Lung microvascular endothelial cell (primary cell): ENCODE results near the gene THBS3. TPM values are rescaled to one million over a fixed set of nuclear protein-coding genes. Genes with fewer than 3 reads are reported as not detected.
A peak's percentile ranks its signal among the peaks of the same experiment; 100 is the strongest.
"Not testable (repeated sequence)": the region's sequence is repeated elsewhere in the genome, so short reads cannot be mapped to it uniquely, and the experiment has no call there.

ENCODE experiments used
- DNase-seq, 2 donors: peaks; one replicate each; pipeline versions ENCODE4 v3.0.0 to v3.0.0-alpha.2; 2010; ENCODE audit warnings: low read depth in 2 of 2
- total RNA-seq: library from RNA; depleted of rRNA; stranded (reverse); fragments of >200 nt; gene quantifications from 2 replicates; pipeline ENCODE4 v1.2.1, GENCODE V29; 2014

Gene THBS3
- total RNA-seq, result 7.9 and 9.2 TPM in 2 replicates

GRCh38 chr1:155207806-155208540, at the start of gene THBS3:
TSS of gene THBS3 (minus strand) at chr1:155207897. CDS start at chr1:155207876, 21 bp downstream.
- peak; percentile 44 to 75 for DNase-seq

- DNase-seq, result no peak
Measured at GRCh38 chr1:155256058-155256852, 48.6 kb upstream of the THBS3 start.

- peak; percentile 86 to 89 for DNase-seq
Measured at GRCh38 chr1:155255243-155256007, 47.7 kb upstream of the THBS3 start, which contains the start of gene ENTREP3. TSS of gene ENTREP3 (minus strand) at chr1:155255483. CDS start at chr1:155254877, 606 bp downstream.

GRCh38 chr1:155254714-155255242, 47.1 kb upstream of the THBS3 start:
- DNase-seq, result peak; percentile 19 to 22

- DNase-seq, result no peak
Measured at GRCh38 chr1:155254228-155254713, 46.6 kb upstream of the THBS3 start.

- DNase-seq, result peak in 1 of 2 donors; percentile 25
Measured at GRCh38 chr1:155253797-155254196, 46.1 kb upstream of the THBS3 start.

GRCh38 chr1:155253208-155253607, 45.5 kb upstream of the THBS3 start:
- DNase-seq, result no peak

- DNase-seq, result no peak
Measured at GRCh38 chr1:155251566-155251965, 43.9 kb upstream of the THBS3 start.

GRCh38 chr1:155250633-155251449, 43.1 kb upstream of the THBS3 start:
- peak; percentile 92 to 95 for DNase-seq

GRCh38 chr1:155250246-155250632, 42.5 kb upstream of the THBS3 start:
- no peak for DNase-seq

- no peak for DNase-seq
Measured at GRCh38 chr1:155247667-155248553, 40.2 kb upstream of the THBS3 start.

GRCh38 chr1:155246796-155247195, 39.1 kb upstream of the THBS3 start:
- DNase-seq, result not testable (repeated sequence)

GRCh38 chr1:155245163-155245524, 37.4 kb upstream of the THBS3 start:
- no peak for DNase-seq

- peak; percentile 99 for DNase-seq
Measured at GRCh38 chr1:155244368-155245162, 36.9 kb upstream of the THBS3 start.

GRCh38 chr1:155242805-155243358, 35.2 kb upstream of the THBS3 start:
- no peak for DNase-seq

- DNase-seq, result no peak
Measured at GRCh38 chr1:155241841-155242264, 34.2 kb upstream of the THBS3 start.

GRCh38 chr1:155241069-155241679, 33.5 kb upstream of the THBS3 start:
- DNase-seq, result peak; percentile 82 to 85

- DNase-seq, result no peak
Measured at GRCh38 chr1:155236451-155236850, 28.8 kb upstream of the THBS3 start.
